Activated CD4-positive, alpha-beta memory T cell treated with anti-CD3 and anti-CD28 coated beads for 36 hours (primary cell): ENCODE data around the gene PIK3R1. TPM values are rescaled to one million over a fixed set of nuclear protein-coding genes. Genes with fewer than 3 reads are reported as not detected.
"Not testable (repeated sequence)": the region's sequence is repeated elsewhere in the genome, so short reads cannot be mapped to it uniquely, and the experiment has no call there.

ENCODE experiments used
- CTCF ChIA-PET: fragments of 350-600 bp; sonication (Branson Sonifier 250); formaldehyde crosslinking; loops from one replicate; lab custom pipeline; 2021; ENCODE audit warnings: antibody characterized with exemption, inconsistent platforms; lab: Charles Lee
- POLR2A ChIA-PET: fragments of 350-600 bp; sonication (Branson Sonifier 250); formaldehyde crosslinking; loops from one replicate; lab custom pipeline; 2021; ENCODE audit warnings: antibody characterized with exemption; lab: Charles Lee
- DNase-seq: peaks from one replicate; pipeline ENCODE4 v3.0.0-alpha.2; 2020
- H3K27ac Mint-ChIP-seq: one replicate; pipeline ENCODE4 v1.8.0; 2021; ENCODE audit warnings: mixed read lengths
- H3K27me3 Mint-ChIP-seq: one replicate; pipeline ENCODE4 v1.8.0; 2021; ENCODE audit warnings: mixed read lengths
- H3K36me3 Mint-ChIP-seq: one replicate; pipeline ENCODE4 v1.8.0; 2021; ENCODE audit warnings: mixed read lengths
- H3K4me1 Mint-ChIP-seq: one replicate; pipeline ENCODE4 v1.8.0; 2021; ENCODE audit warnings: low read depth, mixed read lengths
- H3K4me3 Mint-ChIP-seq: one replicate; pipeline ENCODE4 v1.8.0; 2021; ENCODE audit warnings: mild to moderate bottlenecking, mixed read lengths
- H3K9me3 Mint-ChIP-seq: one replicate; pipeline ENCODE4 v1.8.0; 2021; ENCODE audit warnings: mixed read lengths
- intact Hi-C: fragments of 100-400 bp; cut with micrococcal nuclease; formaldehyde crosslinking; loops from one replicate; pipeline ENCODE4 v1.15.1; 2023
- total RNA-seq, 2 experiments: library from RNA; stranded (reverse); gene quantifications; one replicate each; pipeline ENCODE4 v1.2.3, GENCODE V29; 2021

PIK3R1 gene
- total RNA-seq, 2 experiments from 2014 or later, result 35.3 to 40.9 TPM

DNA sequence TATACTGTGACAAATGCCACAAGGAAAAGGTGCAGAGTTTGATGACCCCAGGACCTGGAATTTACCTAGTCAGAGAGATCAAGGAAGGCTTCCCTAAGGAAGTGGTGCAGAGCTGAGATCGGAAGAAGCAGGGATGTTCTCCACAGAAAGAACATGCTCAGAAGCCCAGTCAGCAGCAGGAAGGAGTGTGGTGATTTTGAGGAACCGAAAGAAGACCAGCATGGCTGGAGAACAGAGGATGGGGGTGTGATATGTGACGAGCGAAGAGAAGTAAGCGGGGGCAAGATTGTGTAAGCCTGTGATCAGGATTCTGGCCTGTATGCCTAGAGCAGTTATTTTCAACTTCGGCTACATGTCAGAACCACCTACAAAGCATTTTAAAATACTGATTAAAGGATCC is 18.7 kb upstream of the PIK3R1 start:
- intact Hi-C loops, result no loop called here
- Mint-ChIP-seq H3K4me1 (peaks cover 4% of the 10 kb centered on the region), H3K27ac (no peak overlapping the region), H3K27me3 (no peaks in the 10 kb centered on the region), H3K9me3 (no peaks in the 10 kb centered on the region), H3K36me3 (no peaks in the 10 kb centered on the region), H3K4me3 (no peak overlapping the region)
- CTCF ChIA-PET, result no interaction called here
- POLR2A ChIA-PET, result no interaction called here
- DNase-seq, result no peak

DNA sequence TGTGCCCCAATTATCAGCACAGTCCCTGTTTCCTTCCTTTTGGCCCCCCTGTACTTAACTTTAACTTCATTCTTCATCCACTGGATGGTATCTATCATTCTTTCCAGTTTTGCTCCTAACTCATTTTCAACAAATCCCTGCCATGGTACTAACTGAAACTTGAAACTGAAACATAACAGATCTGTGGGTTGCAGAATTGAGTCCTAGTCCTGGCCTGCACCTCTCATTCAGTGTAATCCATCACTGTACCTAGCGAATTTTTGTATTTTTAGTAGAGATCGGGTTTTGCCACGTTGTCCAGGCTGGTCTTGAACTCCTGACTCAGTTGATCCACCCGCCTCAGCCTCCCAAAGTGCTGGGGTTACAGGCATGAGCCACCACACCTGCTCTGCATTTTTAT is 15.3 kb upstream of the PIK3R1 start:
- Mint-ChIP-seq H3K27ac (no peak overlapping the region), H3K27me3 (peaks cover 4% of the 10 kb centered on the region), H3K4me3 (no peak overlapping the region), H3K9me3 (no peaks in the 10 kb centered on the region), H3K4me1 (no peaks in the 10 kb centered on the region), H3K36me3 (no peaks in the 10 kb centered on the region)
- intact Hi-C loops, result no loop called here
- DNase-seq, result no peak
- ChIA-PET CTCF (no interaction called here), POLR2A (no interaction called here)

DNA sequence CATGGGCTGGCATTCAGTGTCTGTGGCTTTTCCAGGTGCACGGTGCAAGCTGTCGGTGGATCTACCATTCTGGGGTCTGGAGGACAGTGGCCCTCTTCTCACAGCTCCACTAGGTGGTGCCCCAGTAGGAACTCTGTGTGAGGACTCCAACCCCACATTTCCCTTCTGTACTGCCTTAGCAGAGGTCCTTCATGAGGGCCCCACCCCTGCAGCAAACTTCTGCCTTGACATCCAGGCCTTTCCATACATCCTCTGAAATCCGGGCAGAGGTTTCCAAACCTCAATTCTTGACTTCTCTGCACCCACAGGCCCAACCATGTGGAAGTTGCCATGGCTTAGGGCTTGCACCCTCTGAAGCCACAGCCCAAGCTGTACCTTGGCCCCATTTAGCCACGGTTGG is 4.9 kb upstream of the PIK3R1 start:
- CTCF ChIA-PET, H3K4me3 Mint-ChIP-seq, H3K36me3 Mint-ChIP-seq, H3K27ac Mint-ChIP-seq, H3K27me3 Mint-ChIP-seq, H3K4me1 Mint-ChIP-seq, intact Hi-C loops, POLR2A ChIA-PET, DNase-seq: not testable (repeated sequence)
- H3K9me3 Mint-ChIP-seq, result peaks cover 24% of the 10 kb centered on the region

DNA sequence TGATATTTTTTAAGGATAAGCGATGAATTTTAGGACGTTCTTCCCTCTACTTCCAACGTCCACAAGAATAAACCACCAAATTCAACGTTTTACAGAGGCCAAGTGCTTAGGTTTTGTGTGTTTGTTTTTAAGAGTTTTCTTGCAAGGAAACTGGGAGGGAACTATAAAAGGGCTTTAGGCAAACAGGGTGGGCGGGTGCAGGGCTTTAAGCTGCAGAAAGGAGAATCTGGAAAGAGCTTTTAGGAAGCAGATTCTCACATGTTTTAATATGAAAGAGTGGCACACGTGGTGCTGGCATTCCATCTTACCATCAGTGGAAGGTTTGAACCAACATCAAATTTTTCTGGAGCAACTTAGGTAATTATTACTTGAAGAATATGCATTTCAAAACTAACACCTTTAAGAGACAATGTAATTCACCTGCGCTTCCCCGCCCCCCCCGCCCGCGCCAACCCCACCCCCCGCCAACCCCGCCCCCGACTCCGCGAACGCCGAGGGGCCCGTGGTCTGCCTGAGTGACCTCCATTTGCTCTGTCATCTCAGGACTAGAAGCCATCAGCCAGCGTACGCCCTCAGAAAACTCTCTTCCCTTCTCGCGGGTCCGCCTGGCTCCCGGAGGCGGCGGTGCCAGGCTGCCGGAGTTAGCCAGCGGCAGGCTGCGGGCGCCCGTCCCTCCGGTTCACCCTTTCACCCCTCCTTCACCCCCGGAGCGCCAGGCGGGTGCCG is 911 bp upstream of the PIK3R1 start:
- ChIA-PET CTCF (interaction anchor here (1.0 to 5.3 kb wide), 5 partner anchors 14 to 66 kb away, joined by 3 to 22 read pairs (median 4); no protein-coding TSS in a partner anchor), POLR2A (interaction anchor here (1.0 to 3.7 kb wide), 6 partner anchors 24 to 1008 kb away, joined by 3 to 35 read pairs (median 5); no protein-coding TSS in a partner anchor)
- Mint-ChIP-seq H3K36me3 (peaks cover 9% of the 10 kb centered on the region), H3K9me3 (peaks cover 22% of the 10 kb centered on the region), H3K4me1 (peaks cover 34% of the 10 kb centered on the region), H3K27ac (peak overlapping the region; percentile 97), H3K27me3 (no peaks in the 10 kb centered on the region), H3K4me3 (peak overlapping the region; percentile 91)
- intact Hi-C loops, result loop anchor here (1.0 to 5.0 kb wide), 5 partner anchors 25 to 1212 kb away; no protein-coding TSS in a partner anchor
- no peak for DNase-seq

DNA sequence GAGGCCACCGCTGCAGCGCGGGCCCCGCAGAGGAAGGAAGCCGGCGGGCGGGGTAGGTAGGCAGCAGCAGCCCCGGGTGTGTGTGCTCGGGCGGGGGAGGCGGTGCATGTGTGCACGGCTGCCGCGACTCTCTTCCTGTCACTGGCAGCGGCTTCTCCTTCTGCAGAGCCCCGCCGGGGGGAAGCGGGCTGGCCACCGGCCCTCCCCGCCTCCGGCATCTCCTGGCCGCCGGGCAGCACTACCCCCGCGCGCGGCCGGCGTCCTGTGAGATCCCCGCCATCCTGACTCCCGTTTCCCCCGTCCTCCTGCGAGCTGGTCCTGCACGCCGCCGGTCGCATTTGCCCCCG is 315 bp downstream of the PIK3R1 start:
- Mint-ChIP-seq H3K4me3 (peak overlapping the region; percentile 91), H3K4me1 (peaks cover 42% of the 10 kb centered on the region), H3K9me3 (peaks cover 14% of the 10 kb centered on the region), H3K27ac (peak overlapping the region; percentile 75), H3K36me3 (peaks cover 5% of the 10 kb centered on the region), H3K27me3 (no peaks in the 10 kb centered on the region)
- intact Hi-C loops, result loop anchor here (1.0 to 5.0 kb wide), 7 partner anchors 8 to 1214 kb away; no protein-coding TSS in a partner anchor
- POLR2A ChIA-PET, result interaction anchor here (0.7 to 3.7 kb wide), 18 partner anchors 8 to 1116 kb away, joined by 3 to 35 read pairs (median 4); partner anchors contain the start of gene CCDC125
- CTCF ChIA-PET, result interaction anchor here (0.5 to 5.3 kb wide), 11 partner anchors 13 to 1201 kb away, joined by 3 to 22 read pairs (median 3); no protein-coding TSS in a partner anchor
- DNase-seq, result no peak

DNA sequence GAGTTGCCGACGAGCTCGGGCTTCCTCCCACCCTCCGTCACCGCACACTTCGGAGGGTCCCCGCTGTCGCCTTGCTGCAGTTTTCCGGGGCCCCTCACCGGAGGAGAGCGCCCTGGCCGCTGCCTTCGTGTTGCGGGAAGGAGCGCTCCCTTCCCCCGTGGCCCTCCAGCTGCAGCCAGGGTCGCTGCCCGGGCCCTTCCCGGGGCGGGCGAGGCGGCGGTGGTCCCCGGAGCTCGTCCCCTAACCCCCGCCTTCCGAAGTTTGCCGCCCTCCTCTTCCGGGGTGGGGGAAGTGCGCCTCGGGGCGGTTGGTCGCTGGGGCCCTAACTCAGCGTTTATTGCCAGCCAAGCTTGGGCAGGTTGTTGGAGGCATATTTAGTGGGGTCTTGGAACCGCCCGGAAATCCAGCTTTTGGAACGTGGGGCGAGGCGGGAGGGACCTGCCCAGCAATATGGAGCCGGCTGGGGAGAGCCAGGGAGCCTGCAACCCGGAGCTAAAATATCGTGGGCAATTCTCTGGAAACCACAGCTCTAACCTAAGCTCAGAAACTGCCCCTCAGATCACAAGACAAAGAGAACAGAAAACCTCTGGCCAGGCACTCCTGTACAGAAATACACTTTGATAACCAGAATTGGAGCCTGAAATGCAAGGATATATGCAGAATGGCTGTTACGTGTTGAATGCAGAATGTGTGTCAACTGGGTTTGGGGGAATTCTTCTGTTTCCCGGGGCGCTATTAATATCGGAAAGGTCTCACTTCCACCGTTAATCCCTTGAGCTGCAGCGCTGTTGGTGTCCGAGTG is 890 bp downstream of the PIK3R1 start:
- POLR2A ChIA-PET, result interaction anchor here (0.7 to 3.7 kb wide), 17 partner anchors 7 to 1116 kb away, joined by 3 to 35 read pairs (median 4); partner anchors contain the start of gene CCDC125
- intact Hi-C loops, result loop anchor here (1.0 to 5.0 kb wide), 3 partner anchors 8 to 1214 kb away; no protein-coding TSS in a partner anchor

DNA sequence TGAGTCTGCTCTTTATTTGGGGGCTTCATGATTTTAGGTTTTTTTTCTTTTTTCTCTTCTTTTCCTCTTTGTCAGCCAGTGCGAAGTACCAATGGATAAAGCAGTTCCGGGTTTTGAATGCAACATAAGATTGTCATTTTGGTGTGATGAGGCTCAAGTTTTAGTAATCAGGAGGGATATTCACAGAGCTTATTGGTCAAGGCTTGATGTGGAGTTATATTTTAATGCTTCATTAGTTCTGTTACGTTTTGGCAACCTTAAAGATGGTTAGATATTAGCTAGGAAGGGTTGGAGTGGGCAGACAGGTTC is 1.4 kb downstream of the PIK3R1 start:
- POLR2A ChIA-PET, result interaction anchor here (1.4 to 3.7 kb wide), 5 partner anchors 11 to 63 kb away, joined by 3 to 35 read pairs (median 5); no protein-coding TSS in a partner anchor
- intact Hi-C loops, result loop anchor here (2.0 to 5.0 kb wide), 2 partner anchors 218 to 1215 kb away; no protein-coding TSS in a partner anchor
- no peaks in the 10 kb centered on the region for H3K27me3 Mint-ChIP-seq
- H3K4me3 Mint-ChIP-seq, result peak overlapping the region; percentile 91
- peaks cover 5% of the 10 kb centered on the region for H3K36me3 Mint-ChIP-seq
- peaks cover 4% of the 10 kb centered on the region for H3K9me3 Mint-ChIP-seq
- peak overlapping the region; percentile 75 for H3K27ac Mint-ChIP-seq
- CTCF ChIA-PET, result interaction anchor here (1.0 to 5.3 kb wide), 5 partner anchors 34 to 69 kb away, joined by 3 to 22 read pairs (median 4); no protein-coding TSS in a partner anchor
- no peak for DNase-seq
- H3K4me1 Mint-ChIP-seq, result peaks cover 49% of the 10 kb centered on the region

More for the DNA sequence above, 890 bp downstream of the PIK3R1 start:
- peaks cover 5% of the 10 kb centered on the region for H3K36me3 Mint-ChIP-seq
- H3K27me3 Mint-ChIP-seq, result no peaks in the 10 kb centered on the region
- peak overlapping the region; percentile 75 for H3K27ac Mint-ChIP-seq
- DNase-seq, result peak; percentile 75
- CTCF ChIA-PET, result interaction anchor here (0.5 to 5.3 kb wide), 10 partner anchors 35 to 1202 kb away, joined by 3 to 22 read pairs (median 4); no protein-coding TSS in a partner anchor
- peak overlapping the region; percentile 91 for H3K4me3 Mint-ChIP-seq
- peaks cover 44% of the 10 kb centered on the region for H3K4me1 Mint-ChIP-seq
- peaks cover 9% of the 10 kb centered on the region for H3K9me3 Mint-ChIP-seq

DNA sequence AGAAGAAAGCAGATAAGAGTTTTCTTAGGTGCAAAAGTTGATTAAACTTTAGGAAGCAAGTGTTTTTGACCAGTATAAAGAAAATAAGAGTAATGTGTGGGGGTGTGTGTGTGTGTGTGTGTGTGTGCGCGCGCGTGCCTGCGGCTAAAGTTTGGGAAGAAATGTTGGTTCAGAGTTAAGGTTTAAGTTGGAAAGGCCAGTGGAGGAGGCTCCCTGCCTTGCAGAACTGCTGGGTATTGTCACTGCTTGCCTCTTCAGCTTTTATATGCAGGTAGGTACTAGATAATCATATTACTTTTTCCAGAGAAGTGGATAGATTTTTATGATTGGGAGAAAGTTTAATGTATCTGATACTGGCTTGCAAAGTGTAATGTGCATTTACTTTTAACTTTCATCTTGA is 2.0 kb downstream of the PIK3R1 start:
- DNase-seq, result no peak
- Mint-ChIP-seq H3K9me3 (peaks cover 4% of the 10 kb centered on the region), H3K36me3 (peaks cover 7% of the 10 kb centered on the region), H3K27me3 (no peaks in the 10 kb centered on the region), H3K4me1 (peaks cover 54% of the 10 kb centered on the region), H3K4me3 (peak overlapping the region; percentile 91), H3K27ac (peak overlapping the region; percentile 30)
- intact Hi-C loops, result loop anchor here (2.0 to 5.0 kb wide), 2 partner anchors 217 to 1215 kb away; no protein-coding TSS in a partner anchor
- ChIA-PET CTCF (interaction anchor here (1.0 to 5.3 kb wide), 5 partner anchors 34 to 69 kb away, joined by 3 to 22 read pairs (median 4); no protein-coding TSS in a partner anchor), POLR2A (interaction anchor here (1.4 to 3.7 kb wide), 3 partner anchors 10 to 63 kb away, joined by 3 to 35 read pairs (median 5); no protein-coding TSS in a partner anchor)

DNA sequence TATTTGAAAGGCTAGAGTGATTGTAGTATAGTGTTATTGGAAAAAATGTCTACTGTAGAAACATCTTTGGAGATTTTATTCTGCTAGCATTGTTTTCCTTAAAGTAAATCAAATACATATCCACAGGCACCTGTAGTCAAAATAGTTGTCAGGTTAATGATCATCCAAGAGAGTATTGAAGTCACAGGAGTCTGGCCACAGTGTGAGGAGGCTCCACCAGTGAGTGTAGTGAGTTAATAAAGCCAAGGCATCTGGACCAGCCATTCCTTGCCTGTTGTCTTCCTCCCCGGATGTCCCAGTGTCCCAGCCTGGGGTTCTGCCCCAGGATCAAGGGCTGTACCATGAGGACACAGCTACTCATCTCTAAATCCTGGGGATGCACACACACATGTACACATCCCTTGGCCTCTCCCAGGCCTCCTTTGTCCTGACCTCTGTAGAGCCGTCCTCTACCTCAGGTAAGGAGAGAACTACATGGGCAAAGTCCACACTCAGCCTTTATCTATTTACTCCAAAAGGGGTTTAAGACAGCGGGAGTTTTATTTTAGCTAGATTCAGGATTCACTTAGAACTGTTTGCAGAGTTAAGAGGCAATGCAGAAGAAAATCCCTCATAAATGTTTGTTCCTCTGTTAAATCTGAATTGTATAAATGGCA is 3.7 kb downstream of the PIK3R1 start:
- Mint-ChIP-seq H3K4me1 (peaks cover 64% of the 10 kb centered on the region), H3K36me3 (peaks cover 12% of the 10 kb centered on the region), H3K27ac (no peak overlapping the region), H3K27me3 (no peaks in the 10 kb centered on the region), H3K4me3 (no peak overlapping the region), H3K9me3 (peaks cover 4% of the 10 kb centered on the region)
- CTCF ChIA-PET, result interaction anchor here (0.9 to 1.5 kb wide), 3 partner anchors 27 to 973 kb away, joined by 3 to 4 read pairs (median 4); no protein-coding TSS in a partner anchor
- POLR2A ChIA-PET, result no interaction called here
- DNase-seq, result no peak
- intact Hi-C loops, result loop anchor here (5.0 kb wide), 1 partner anchor 1217 kb away; no protein-coding TSS in a partner anchor

DNA sequence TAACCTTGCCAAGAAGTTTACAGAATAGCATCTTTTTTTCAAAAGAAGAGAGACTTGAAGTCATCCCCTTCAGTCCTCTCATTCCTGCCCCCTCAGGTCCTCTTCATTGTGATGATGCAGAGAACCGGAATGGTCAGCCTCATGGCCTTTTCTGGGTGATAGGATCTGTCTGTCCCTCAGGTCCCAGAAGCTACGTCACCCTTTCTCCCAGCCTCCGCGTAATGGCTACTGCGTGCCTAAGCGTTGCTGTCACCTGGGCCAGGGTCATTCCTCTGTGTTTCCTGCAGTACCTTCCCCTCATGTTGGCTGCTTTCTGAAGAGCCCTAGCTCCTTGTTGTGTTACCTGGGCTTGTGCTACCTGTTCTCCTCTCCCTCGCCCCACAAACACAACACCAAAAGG is 4.7 kb downstream of the PIK3R1 start:
- Mint-ChIP-seq H3K4me1 (peaks cover 70% of the 10 kb centered on the region), H3K36me3 (peaks cover 12% of the 10 kb centered on the region), H3K4me3 (no peak overlapping the region), H3K27ac (no peak overlapping the region), H3K27me3 (no peaks in the 10 kb centered on the region), H3K9me3 (peaks cover 4% of the 10 kb centered on the region)
- intact Hi-C loops, result no loop called here
- ChIA-PET POLR2A (no interaction called here), CTCF (interaction anchor here (1.3 to 1.5 kb wide), 2 partner anchors 26 to 52 kb away, joined by 4 read pairs; no protein-coding TSS in a partner anchor)
- DNase-seq, result no peak

DNA sequence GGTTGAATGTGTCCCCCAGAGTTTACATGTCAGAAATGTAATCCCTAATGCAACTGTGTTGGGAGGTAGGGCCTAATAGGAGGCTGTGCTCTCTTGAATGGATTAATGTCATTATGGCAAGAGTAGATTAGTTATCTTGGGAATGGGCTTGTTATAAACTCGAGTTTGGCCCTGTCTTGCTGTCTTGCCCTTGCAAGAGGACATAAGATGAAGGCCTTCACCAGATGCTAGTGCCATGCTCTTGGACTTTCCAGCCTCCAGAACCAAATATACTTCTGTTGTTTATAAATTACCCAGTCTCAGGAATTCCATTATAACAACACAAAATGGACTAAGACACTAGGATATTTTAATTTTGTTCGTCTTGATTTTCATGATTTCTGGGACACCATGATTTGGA is 5.4 kb downstream of the PIK3R1 start:
- peaks cover 14% of the 10 kb centered on the region for H3K36me3 Mint-ChIP-seq
- DNase-seq, result no peak
- CTCF ChIA-PET, result no interaction called here
- H3K4me3 Mint-ChIP-seq, result no peak overlapping the region
- no peaks in the 10 kb centered on the region for H3K27me3 Mint-ChIP-seq
- POLR2A ChIA-PET, result no interaction called here
- peaks cover 4% of the 10 kb centered on the region for H3K9me3 Mint-ChIP-seq
- H3K27ac Mint-ChIP-seq, result no peak overlapping the region
- peaks cover 77% of the 10 kb centered on the region for H3K4me1 Mint-ChIP-seq
- intact Hi-C loops, result no loop called here
